GM13976 (cell line): ENCODE measurements around the gene FRY.

ENCODE experiments used
- DNase-seq: peaks from one replicate; pipeline ENCODE4 v3.0.0; 2012; ENCODE audit warnings: low spot score
- in situ Hi-C: fragments of 300-500 bp; cut with MboI; formaldehyde crosslinking; loops from one replicate; pipeline ENCODE4 v1.12.0; 2022; ENCODE audit warnings: low sequenced_read_pairs, mixed read lengths, inconsistent platforms; ENCODE audit not compliant: unreplicated experiment
- TF ChIP-seq, protein P1 (sequence below): IDR thresholded peaks from 2 replicates; pipeline ENCODE4 v1.5.1; 2012; ENCODE audit warnings: borderline replicate concordance, mild to moderate bottlenecking; ENCODE audit not compliant: insufficient read depth; ENCODE audit errors: extremely low read depth, missing control alignments, control extremely low read depth

The FRY gene

DNA sequence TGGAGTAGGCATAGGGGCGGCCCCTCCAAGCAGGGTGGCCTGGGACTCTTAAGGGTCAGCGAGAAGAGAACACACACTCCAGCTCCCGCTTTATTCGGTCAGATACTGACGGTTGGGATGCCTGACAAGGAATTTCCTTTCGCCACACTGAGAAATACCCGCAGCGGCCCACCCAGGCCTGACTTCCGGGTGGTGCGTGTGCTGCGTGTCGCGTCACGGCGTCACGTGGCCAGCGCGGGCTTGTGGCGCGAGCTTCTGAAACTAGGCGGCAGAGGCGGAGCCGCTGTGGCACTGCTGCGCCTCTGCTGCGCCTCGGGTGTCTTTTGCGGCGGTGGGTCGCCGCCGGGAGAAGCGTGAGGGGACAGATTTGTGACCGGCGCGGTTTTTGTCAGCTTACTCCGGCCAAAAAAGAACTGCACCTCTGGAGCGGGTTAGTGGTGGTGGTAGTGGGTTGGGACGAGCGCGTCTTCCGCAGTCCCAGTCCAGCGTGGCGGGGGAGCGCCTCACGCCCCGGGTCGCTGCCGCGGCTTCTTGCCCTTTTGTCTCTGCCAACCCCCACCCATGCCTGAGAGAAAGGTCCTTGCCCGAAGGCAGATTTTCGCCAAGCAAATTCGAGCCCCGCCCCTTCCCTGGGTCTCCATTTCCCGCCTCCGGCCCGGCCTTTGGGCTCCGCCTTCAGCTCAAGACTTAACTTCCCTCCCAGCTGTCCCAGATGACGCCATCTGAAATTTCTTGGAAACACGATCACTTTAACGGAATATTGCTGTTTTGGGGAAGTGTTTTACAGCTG lies 283.9 kb downstream of the FRY start, which contains the start of the genes BRCA2 and ZAR1L:
BRCA2 (plus strand) TSS at position 271 of the 790 bp plus-strand sequence. CDS start 953 bp downstream, outside the sequence.
ZAR1L (minus strand) TSS at position 126 of the 790 bp plus-strand sequence. CDS start 3,438 bp downstream, outside the sequence.
- TF ChIP-seq, protein P1, sequence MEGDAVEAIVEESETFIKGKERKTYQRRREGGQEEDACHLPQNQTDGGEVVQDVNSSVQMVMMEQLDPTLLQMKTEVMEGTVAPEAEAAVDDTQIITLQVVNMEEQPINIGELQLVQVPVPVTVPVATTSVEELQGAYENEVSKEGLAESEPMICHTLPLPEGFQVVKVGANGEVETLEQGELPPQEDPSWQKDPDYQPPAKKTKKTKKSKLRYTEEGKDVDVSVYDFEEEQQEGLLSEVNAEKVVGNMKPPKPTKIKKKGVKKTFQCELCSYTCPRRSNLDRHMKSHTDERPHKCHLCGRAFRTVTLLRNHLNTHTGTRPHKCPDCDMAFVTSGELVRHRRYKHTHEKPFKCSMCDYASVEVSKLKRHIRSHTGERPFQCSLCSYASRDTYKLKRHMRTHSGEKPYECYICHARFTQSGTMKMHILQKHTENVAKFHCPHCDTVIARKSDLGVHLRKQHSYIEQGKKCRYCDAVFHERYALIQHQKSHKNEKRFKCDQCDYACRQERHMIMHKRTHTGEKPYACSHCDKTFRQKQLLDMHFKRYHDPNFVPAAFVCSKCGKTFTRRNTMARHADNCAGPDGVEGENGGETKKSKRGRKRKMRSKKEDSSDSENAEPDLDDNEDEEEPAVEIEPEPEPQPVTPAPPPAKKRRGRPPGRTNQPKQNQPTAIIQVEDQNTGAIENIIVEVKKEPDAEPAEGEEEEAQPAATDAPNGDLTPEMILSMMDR = no peak
- in situ Hi-C loops = loop anchor here (10.0 kb wide), 2 partner anchors 291 to 401 kb away; no protein-coding TSS in a partner anchor

DNA sequence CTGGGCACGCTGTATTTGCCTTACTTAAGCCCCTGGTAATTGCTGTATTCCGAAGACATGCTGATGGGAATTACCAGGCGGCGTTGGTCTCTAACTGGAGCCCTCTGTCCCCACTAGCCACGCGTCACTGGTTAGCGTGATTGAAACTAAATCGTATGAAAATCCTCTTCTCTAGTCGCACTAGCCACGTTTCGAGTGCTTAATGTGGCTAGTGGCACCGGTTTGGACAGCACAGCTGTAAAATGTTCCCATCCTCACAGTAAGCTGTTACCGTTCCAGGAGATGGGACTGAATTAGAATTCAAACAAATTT lies 284.4 kb downstream of the FRY start:
- in situ Hi-C loops = loop anchor here (10.0 kb wide), 2 partner anchors 291 to 401 kb away; no protein-coding TSS in a partner anchor
- TF ChIP-seq, protein P1 = no peak

More for the DNA sequence above, 283.9 kb downstream of the FRY start, which contains the start of the genes BRCA2 and ZAR1L:
- peak; percentile 89 for DNase-seq

DNA sequence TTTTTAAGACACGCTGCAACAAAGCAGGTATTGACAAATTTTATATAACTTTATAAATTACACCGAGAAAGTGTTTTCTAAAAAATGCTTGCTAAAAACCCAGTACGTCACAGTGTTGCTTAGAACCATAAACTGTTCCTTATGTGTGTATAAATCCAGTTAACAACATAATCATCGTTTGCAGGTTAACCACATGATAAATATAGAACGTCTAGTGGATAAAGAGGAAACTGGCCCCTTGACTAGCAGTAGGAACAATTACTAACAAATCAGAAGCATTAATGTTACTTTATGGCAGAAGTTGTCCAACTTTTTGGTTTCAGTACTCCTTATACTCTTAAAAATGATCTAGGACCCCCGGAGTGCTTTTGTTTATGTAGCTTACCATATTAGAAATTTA lies 284.9 kb downstream of the FRY start:
- in situ Hi-C loops = loop anchor here (10.0 kb wide), 2 partner anchors 292 to 402 kb away; no protein-coding TSS in a partner anchor
- TF ChIP-seq, protein P1 = no peak
- DNase-seq = no peak

More for the DNA sequence above, 284.4 kb downstream of the FRY start:
- DNase-seq = peak; percentile 49

DNA sequence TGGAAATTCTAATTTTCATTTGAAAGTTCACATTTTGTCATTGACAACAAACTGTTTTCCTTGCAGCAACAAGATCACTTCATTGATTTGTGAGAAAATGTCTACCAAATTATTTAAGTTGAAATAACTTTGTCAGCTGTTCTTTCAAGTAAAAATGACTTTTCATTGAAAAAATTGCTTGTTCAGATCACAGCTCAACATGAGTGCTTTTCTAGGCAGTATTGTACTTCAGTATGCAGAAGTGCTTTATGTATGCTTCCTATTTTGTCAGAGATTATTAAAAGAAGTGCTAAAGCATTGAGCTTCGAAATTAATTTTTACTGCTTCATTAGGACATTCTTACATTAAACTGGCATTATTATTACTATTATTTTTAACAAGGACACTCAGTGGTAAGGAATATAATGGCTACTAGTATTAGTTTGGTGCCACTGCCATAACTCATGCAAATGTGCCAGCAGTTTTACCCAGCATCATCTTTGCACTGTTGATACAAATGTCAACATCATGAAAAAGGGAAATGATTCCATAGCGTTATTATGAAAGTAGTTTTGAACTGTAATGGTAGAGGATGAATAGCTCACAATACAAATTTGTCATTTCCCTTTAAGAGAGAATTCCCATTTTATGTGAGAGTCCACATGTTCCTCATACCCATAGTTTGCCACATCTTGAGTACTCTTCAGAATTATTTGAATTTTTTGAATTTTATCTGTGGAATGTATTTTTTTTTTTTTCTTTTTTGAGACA lies 286.3 kb downstream of the FRY start:
- TF ChIP-seq, protein P1 = no peak
- in situ Hi-C loops = loop anchor here (10.0 kb wide), 2 partner anchors 293 to 403 kb away; no protein-coding TSS in a partner anchor
- DNase-seq = no peak

DNA sequence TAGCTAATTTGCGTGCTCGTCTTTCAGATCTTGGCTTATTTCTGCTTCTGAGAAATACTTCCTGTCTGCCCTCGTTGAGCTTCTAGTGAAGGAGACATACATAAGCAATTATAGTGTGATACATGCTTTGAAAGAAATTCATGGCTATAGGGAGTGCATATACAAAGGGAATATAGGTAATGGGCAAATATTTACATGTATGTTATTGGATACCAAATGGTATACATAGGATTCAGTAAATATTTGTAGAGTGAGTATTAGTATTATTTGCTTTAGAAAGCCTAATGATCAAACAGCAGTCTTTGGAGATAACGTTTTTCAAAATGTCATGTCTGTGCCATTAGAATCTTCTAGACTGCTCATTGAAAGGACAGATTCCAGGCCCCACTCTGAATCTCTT lies 289.0 kb downstream of the FRY start:
- no peak for DNase-seq
- in situ Hi-C loops = no loop called here
- TF ChIP-seq, protein P1 = no peak

DNA sequence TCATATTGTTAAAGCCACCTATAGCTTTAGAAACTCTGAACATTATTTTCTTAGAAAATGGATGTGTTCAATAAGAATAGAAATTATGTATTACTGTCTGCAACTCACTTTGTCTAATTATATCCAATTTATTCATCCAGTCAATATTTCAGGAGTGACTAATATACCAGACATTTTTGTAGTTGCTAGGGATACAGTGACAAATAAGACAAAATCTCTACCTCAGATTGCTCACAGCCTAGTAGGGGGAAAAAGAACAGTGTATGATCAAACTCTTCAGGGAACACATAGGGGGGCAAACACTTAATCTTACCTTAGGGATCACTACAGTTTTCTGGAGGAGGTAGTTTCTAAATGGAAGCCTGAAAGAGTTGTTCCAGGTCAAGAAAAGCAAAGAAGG lies 292.3 kb downstream of the FRY start:
- TF ChIP-seq, protein P1 = no peak
- in situ Hi-C loops = no loop called here
- no peak for DNase-seq
